Right forelimb (tissue), 1 donor: Measurements from ENCODE around the gene TBRG4.
A peak's percentile ranks its signal among the peaks of the same experiment; 100 is the strongest.

ENCODE experiments used
- DNase-seq: peaks from one replicate; pipeline ENCODE4 v3.0.0-alpha.2; 2018

The TBRG4 gene

DNA sequence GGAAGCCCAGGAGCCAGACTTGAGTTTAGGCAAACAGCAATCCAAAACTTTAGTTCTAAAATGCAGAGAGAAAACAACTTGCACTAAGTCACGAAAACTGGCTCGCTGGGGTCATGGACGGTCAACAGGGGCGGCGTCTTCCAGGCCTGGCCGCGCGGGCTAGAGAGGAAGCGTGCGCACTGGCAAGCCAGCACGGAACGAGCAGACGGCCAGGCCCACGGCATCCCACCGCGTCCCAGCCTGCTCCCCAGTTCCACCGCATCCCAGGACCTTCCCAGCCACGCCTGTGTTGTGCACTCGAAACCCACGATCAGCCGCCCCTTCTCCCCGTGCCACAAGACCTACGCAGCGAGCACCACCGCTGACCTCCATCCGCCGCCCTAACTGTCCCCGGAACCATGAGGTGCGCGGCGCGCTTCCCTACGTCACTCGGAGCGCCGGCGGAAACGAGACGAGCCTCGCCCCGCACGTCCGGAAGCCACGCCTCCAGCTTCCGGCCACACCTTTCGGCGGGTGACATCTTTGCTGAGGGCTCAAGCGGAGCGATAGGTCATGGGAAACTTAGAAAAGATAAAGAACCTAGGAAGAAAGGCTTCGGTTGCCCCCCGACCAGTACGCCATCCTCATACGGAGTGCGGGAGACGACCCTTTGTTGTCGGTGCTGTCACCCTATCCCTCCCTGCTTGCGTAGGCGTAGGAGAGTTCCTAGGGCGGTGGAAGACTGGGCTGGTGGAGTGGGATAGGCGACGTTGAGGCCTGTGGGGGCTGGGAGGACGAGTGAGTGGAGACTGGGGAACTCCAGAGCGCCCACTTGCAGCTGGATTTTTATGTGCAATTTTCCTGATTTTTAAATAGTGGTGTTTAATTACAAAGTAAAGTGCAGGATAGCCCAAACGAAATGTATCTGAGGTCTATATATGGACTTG lies at the start of gene TBRG4:
TSS of gene TBRG4 (minus strand) at position 400 of the 926 bp plus-strand sequence. CDS start 2,460 bp downstream, outside the sequence.
- peak; percentile 96 for DNase-seq

DNA sequence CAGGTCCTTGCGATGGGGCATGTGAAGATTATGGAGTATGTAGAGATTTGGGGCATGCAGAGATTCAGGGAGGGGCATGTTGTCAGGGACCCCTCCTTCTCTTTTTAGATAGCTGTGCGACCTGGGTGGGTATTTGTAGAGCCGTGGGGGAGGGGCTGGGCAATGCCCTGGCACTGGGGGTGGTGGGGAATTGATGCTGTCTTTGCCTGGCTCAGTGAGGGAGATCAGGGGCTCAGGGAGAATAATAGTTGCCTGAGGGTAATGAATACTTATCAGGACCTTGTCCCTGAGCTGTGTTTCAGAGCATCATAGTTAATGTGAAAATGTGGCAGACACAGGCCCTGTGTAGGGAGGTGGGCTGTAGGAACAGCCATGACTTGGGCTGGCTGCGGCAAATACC lies 49.6 kb upstream of the TBRG4 start:
- no peak for DNase-seq

DNA sequence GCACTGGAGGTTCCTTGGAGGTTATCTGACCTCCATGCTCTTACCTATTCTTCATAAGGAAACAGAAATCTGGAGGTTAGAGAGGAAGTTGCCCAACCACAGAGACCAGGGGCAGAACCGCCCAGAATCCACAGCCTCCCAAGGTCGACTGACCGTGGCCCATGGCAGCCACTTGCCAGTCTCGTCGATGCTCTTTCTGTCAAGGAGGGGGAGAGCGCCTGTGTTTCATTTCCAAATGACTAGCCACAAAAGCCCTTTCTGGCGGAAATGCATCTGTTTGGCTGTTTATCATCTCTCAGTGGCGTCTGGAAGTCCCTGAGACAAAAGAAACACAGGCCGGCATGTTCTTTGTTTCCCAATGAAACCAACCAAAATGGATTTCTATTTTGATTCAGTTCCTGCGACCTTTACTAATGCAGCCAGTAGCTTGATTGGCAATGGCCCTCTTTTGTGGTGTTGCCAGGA lies 49.0 kb upstream of the TBRG4 start:
- peak; percentile 35 for DNase-seq

GRCh38 chr7:45159296-45159695 lies 47.8 kb upstream of the TBRG4 start:
- peak; percentile 23 for DNase-seq

GRCh38 chr7:45158471-45158870 lies 47.0 kb upstream of the TBRG4 start:
- peak; percentile 12 for DNase-seq

- DNase-seq = peak; percentile 44
Observed at GRCh38 chr7:45157653-45158401, 46.3 kb upstream of the TBRG4 start, which contains the start of gene RAMP3. TSS of gene RAMP3 (plus strand) at chr7:45157791. CDS start at chr7:45157829, 38 bp downstream.

DNA sequence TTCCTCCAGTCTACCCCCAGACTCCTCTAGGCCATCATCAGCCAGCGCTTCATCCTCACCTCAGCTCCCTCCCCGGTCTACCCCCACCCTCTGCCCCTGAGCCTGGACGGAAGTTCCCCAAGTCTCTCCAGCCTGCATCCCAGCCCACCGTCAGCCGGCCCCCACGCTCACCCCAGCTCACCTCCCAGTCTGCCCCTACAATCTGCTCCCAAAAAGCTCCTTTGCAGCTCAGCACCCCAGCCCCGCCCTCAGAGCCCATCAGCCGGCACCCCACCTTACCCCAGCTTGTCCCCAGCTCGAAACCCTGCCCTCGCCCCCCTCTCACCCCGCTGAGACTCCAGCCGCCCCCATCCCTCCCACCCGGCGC lies 45.8 kb upstream of the TBRG4 start:
- DNase-seq = peak; percentile 24

- peak; percentile 27 for DNase-seq
Observed at GRCh38 chr7:45156516-45157272, 45.2 kb upstream of the TBRG4 start.

DNA sequence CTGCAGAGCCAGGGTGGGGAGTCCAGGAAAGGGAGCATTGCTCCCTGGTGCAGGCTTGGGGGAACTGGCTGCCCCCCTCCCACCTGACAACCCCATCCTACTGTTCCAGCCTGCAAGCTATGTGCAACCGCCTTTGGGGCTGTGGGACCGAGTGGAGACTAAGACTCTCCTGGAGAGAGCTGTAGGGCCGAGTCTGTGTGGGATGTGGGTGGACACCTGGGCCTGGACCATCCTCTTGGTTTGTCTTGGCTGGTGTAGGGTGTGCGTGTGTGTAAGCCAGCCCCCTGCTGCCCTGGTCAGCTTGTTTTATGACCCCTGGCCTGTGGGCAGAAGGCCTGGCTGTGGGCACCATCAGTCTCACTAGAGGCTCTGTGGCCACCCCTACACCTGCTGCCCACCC lies 44.4 kb upstream of the TBRG4 start:
- peak; percentile 27 for DNase-seq

DNA sequence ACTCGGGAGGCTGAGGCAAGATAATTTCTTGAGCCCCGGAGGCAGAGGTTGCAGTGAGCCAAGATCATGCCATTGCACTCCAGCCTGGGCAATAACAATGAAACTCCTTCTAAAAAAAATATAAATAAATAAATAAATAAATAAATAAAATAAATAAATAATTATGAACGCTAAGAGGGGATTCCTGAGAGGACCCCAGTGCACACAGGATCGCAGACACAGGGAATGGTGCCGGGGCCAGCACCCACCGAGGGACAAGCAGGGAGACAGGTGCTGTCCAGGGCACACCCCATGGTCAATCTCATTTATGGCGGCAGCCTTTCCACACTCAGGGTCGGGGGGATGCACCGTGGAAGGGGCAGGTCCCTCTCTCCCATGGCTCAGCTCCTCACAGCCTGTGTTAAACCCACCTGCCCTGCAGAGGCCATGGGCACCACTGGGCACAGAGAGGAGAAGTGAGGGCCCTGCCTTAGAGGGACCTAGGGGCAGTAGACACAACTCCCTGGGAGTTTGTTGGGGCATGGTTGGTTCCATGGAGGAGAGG lies 43.9 kb upstream of the TBRG4 start:
- DNase-seq = no peak

- peak; percentile 1 for DNase-seq
Observed at GRCh38 chr7:45153861-45154260, 42.4 kb upstream of the TBRG4 start.

DNA sequence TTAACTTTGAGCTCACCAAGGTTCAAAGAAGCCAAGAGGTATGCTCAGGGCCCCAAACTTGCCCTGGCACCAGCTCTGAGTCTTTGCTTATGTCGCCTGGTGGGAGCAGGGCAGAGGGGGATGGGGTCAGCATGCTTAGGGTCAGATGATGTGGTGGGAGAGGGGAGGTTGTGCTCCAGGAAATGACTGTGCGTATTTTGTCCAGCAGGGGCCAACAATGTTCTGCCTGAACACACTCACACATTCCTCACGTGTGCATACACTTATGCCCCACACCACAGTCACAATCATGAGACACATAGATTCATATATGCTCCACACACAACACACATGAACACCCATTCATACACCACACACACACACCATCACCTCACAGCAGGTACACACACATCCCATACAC lies 41.7 kb upstream of the TBRG4 start:
- peak; percentile 3 for DNase-seq

DNA sequence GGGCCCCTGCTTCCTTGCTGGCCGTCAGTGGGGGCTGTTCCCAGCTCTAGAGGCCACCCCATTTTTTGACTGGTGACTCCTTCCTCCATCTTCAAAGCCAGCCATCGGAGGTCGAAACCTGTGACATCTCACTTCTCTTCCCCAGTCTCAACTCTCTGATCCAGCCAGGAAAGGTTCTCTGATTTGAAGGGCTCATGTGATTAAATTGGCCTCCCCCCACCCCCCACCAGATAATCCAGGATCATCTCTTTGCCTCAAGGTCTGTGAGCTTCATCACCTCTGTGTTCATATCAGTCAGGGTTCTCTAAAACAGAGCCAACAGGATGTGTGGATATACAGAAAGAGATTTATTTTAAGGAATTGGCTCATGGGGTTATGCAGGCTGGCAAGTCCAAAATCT lies 40.5 kb upstream of the TBRG4 start:
- DNase-seq = no peak

- DNase-seq = peak; percentile 29
Observed at GRCh38 chr7:45151131-45151684, 39.7 kb upstream of the TBRG4 start.

DNA sequence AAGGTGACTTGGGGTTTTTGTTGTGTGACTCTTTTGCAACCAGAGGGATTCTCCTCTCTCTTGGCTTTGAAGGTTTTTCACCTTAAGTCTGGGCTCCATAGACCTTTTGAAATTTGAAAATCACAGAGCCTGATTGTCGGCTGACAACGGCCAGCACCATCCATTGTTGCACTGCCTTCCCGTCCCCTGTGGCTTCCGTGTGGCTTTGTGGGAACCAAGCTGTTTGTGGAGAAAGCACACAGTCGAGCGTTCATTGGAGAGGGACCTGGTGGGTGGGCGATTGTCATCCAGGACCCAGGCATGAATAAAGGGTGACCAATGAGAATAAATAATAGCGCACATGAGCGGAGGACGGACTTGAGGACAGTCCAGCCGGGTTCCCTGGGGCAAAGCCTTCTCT lies 38.7 kb upstream of the TBRG4 start:
- peak; percentile 11 for DNase-seq

DNA sequence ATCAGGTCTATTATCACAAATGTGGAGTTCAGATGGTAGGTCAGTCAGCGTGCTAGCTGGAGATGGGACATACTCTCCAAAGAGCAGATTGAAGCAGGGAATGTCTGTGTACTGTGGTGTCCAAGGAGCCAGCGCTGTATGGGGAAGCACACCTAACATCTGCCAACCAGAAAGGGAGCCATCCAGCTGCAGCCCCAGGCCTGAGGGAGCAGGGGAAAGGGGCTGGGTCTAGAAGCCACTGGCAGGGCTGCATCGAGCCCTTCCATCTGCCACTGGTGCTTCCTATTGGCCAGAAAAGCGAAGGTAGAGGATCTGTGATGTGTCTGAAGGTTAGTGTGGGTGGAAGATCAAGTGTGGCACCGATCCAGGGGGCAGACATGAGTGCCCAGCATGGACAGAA lies 38.1 kb upstream of the TBRG4 start:
- DNase-seq = peak; percentile 35

- peak; percentile 3 for DNase-seq
Observed at GRCh38 chr7:45148653-45148973, 37.1 kb upstream of the TBRG4 start.

- peak; percentile 35 for DNase-seq
Observed at GRCh38 chr7:45147858-45148652, 36.6 kb upstream of the TBRG4 start.

DNA sequence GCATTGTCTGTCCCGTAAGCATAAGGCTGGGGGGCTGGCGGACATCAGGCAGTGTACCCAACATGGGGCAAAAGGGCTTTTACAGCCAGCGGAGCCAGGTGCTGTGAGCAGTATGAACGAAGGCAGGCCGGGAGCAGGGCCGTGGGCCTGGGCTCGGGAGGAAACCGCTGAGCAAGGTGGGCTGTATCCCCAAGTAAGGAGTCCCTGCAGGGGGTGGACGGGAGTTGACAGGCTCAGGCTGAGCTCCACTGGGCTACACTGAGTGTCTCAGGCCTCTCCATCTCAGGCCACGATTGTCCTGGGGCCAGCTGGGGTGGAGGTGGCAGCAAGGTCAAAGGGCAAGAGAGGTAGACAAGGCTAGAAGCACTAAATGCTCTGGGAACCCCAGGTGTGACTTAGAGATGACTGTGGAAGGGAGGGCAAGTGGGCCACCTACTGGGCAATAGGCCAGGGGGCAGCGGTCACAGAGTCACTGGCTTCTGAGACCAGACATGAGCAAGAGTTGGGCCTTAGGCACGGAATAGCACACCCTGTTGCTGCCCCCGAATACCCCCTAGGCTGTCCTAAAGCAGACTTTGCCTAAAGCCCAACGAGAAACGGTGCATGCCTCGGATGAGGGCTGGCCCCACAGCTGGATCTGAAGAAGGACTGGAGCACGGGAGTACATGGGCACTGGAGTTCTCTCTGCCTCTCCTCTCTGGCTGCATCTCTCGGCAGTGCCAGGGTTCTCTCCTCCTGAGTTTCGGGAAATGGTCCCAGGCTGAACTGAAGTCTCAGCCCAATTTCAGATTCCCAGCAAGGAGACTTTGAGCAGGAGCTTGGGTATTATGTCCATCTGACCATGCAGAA lies 35.3 kb upstream of the TBRG4 start:
- peak; percentile 34 for DNase-seq

DNA sequence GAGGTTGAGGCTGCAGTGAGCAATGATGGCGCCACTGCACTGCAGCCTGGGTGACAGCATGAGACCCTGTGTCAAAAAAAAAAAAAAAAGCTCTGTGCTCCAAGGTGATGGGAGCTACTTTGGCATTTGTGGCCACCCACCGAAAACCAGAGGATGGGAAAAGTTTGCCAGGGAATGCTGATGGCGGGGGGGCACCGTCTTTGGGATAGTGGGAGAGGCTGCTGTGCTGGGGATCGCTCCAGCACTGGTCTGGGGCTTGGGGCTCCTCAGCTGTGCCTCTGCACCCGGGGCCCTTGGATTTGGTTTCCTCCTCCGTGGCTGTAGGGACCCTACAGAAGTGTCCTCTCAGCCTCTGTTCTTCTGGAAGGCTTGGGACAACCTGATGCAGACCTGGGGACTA lies 34.4 kb upstream of the TBRG4 start:
- no peak for DNase-seq

GRCh38 chr7:45143616-45144015 lies 32.1 kb upstream of the TBRG4 start:
- peak; percentile 6 for DNase-seq
